NCI-H2029 (cell line): ENCODE data around the gene SH2B3.
A peak's percentile ranks its signal among the peaks of the same experiment; 100 is the strongest.
"Not testable (repeated sequence)": the region's sequence is repeated elsewhere in the genome, so short reads cannot be mapped to it uniquely, and the experiment has no call there.

Experiments
- DNase-seq: peaks from one replicate; lab custom pipeline; 2025; lab: John Stamatoyannopoulos, UW

SH2B3 gene

GRCh38 chr12:111387747-111388323 is 17.9 kb upstream of the SH2B3 start:
- no peak for DNase-seq

- no peak for DNase-seq
Observed at GRCh38 chr12:111389635-111390034, 16.1 kb upstream of the SH2B3 start.

GRCh38 chr12:111390910-111391309 is 14.8 kb upstream of the SH2B3 start:
- no peak for DNase-seq

- DNase-seq, result no peak
Observed at GRCh38 chr12:111393700-111394300, 11.9 kb upstream of the SH2B3 start.

GRCh38 chr12:111394480-111394879 is 11.2 kb upstream of the SH2B3 start:
- no peak for DNase-seq

- no peak for DNase-seq
Observed at GRCh38 chr12:111395336-111396187, 10.2 kb upstream of the SH2B3 start.

- not testable (repeated sequence) for DNase-seq
Observed at GRCh38 chr12:111396271-111396670, 9.5 kb upstream of the SH2B3 start.

- peak; percentile 77 for DNase-seq
Observed at GRCh38 chr12:111396726-111397445, 8.8 kb upstream of the SH2B3 start.

GRCh38 chr12:111398530-111398929 is 7.2 kb upstream of the SH2B3 start:
- no peak for DNase-seq

- not testable (repeated sequence) for DNase-seq
Observed at GRCh38 chr12:111399741-111400404, 5.8 kb upstream of the SH2B3 start.

- DNase-seq, result no peak
Observed at GRCh38 chr12:111401167-111401605, 4.5 kb upstream of the SH2B3 start.

- not testable (repeated sequence) for DNase-seq
Observed at GRCh38 chr12:111402490-111402824, 3.3 kb upstream of the SH2B3 start.

- DNase-seq, result no peak
Observed at GRCh38 chr12:111404362-111405148, 1.2 kb upstream of the SH2B3 start.

GRCh38 chr12:111405149-111405858 is 419 bp upstream of the SH2B3 start:
- DNase-seq, result peak; percentile 90

- DNase-seq, result no peak
Observed at GRCh38 chr12:111406474-111407376, 1.0 kb downstream of the SH2B3 start.

GRCh38 chr12:111407377-111408115 is 1.8 kb downstream of the SH2B3 start:
- no peak for DNase-seq

- DNase-seq, result no peak
Observed at GRCh38 chr12:111408116-111408440, 2.4 kb downstream of the SH2B3 start.

- no peak for DNase-seq
Observed at GRCh38 chr12:111408686-111409402, 3.1 kb downstream of the SH2B3 start.
